ENCODE measurements around the gene ACSL1.
A peak's percentile ranks its signal among the peaks of the same experiment; 100 is the strongest.

The ACSL1 gene

DNA sequence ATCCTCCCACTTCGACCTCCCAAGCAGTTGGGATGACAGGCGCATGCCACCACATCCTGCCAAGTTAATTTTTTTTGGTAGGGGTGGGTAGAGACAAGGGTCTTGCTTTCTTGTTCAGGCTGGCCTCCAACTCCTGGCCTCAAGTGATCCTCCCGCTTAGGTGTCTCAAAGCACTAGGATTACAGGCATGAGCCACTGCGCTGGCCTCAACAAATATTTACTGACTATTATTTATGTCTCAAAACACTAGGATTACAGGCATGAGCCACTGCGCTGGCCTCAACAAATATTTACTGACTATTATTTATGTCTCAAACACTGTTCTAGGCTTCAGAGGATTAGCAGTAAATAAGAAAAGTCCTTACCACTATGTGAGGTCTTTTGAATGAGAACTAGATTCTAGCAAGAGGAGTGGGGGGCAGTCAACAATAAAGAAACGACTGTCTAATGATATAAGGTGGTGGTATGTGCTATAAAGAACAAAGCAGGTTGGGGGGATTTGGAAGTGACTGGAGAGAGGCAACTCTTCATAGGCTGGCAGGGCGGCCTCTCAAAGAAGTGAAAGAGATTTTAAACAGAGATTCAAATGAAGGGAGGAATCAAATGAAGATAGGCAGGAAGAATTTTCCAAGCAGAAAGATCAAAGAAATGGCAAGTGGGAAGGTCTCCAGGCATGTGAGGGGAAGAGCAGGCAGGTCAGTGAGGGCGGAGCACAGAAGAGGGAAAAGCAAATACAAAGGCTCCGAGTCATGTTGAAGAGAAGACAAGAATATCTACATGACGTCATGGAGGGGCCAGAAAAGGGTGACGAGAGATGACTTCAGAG lies 12.7 kb upstream of the ACSL1 start:
- DNase-seq, result no peak

GRCh38 chr4:184836613-184837012 lies 10.8 kb upstream of the ACSL1 start:
- no peak for DNase-seq

DNA sequence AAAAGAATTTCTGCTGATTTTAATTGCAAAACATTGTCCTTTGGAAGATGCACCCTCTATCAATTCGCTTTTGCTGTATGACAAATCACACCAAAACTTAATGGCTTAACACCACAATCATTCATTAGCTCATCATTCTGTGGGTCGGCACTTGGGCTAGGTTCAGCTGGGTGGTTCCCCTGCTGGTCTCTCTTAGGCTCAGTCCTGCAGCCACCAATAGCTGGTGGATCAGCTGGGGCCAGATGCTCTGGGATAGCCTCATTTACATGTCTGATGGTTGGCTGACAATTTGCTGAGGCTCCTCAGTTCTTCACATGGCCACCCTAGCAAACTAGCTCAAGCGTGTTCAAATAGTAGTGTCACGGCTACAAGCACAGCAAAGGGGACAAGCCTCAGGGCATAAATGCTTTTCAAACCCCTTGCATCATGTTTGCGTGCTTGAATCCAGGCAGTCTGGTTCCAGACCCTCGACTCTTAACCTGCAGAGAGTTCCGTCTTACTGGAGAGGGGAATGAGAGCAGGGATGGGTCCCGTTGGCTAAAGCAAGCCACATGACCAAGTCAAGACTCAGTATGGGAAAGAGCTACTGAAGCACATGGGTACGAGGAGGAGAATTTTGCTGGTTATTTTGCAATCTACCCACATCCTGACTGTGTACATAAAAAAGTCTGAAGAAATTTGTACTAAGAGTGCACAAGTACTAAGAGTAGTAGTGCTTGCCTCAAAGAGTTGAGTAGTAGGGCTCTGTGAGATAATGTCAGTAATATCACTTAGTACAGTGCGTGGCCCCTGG lies 7.5 kb upstream of the ACSL1 start:
- no peak for DNase-seq

DNA sequence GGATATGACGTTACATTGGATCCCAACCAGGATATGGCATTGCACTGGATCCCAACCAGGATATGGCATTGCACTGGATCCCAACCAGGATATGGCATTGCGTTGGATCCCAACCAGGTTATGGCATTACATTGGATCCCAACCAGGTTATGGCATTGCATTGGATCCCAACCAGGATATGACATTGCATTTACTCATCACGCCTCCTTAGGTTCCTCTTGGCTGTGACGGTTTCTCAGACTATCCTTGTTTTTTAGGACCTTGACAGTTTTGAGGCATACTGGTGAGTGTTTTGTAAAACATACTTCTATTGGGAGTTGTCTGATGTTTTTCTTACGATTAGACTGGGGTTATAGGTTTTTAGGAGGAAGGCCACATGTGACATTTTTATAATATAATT lies 5.4 kb upstream of the ACSL1 start:
- DNase-seq, result no peak

DNA sequence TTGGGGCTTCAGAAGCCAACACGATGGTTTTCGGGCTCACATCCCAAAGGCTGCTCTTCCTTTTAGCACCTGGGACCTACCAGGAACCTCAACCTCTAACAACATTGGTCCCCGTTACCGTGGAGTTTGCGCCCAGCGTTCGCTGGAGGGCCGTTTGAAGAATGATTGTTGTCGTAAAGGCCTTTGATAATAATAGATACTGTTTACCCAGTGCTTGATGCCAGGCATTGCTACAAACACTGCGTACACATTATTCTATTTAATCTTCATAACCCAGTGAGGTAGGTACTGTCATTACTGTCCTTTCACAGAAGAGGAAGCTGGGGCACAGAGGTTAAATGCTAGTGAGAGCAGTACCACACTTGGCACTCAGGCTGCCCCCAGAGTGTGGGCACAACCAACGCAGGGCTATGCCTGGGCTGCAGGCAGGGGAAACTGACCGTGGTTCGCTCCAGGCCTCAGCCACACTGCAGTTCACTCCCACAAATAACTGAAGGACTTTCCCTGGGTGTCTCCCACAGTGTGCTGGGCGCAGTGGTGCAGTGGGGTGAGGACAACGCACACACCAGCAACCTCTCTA lies 1.0 kb upstream of the ACSL1 start:
- no peak for DNase-seq

DNA sequence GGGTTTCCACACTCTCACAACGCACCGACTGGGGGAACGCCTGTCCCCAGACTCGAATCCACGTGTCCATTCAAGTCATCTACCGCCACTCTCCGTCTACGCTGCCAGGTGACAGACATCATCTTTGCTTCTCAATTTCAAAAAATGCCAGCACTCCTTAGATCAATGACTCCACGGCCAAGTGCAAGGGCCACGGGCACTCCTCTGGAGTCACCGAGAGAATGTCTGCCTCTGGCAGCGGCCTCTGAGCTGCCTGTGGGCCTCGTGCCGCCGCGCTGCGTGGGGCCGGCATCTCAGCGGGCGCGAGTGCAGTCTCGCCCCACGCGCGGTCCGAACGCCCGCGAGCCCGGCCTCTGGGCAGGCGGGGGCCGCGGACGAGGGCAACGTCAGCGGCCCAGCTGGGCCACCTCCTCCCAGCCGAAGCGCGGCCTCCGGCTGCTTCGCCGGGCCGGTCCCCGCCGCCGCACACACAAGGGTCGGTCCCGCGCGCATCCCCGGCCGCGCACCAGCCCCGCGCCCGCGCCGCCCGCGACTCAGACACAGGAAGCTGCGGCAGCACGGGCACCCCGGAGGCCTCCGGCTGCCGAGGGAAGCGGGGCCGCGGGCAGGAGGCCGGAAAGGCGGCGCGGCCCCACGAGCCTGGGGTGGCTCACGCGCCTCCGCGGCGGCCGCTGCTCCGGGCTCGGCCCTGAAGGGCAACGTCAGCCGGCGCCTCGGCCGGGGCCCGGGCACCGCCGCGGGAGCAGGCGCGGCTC lies 450 bp downstream of the ACSL1 start:
- no peak for DNase-seq

GRCh38 chr4:184824776-184825084 lies 1.0 kb downstream of the ACSL1 start:
- no peak for DNase-seq

DNA sequence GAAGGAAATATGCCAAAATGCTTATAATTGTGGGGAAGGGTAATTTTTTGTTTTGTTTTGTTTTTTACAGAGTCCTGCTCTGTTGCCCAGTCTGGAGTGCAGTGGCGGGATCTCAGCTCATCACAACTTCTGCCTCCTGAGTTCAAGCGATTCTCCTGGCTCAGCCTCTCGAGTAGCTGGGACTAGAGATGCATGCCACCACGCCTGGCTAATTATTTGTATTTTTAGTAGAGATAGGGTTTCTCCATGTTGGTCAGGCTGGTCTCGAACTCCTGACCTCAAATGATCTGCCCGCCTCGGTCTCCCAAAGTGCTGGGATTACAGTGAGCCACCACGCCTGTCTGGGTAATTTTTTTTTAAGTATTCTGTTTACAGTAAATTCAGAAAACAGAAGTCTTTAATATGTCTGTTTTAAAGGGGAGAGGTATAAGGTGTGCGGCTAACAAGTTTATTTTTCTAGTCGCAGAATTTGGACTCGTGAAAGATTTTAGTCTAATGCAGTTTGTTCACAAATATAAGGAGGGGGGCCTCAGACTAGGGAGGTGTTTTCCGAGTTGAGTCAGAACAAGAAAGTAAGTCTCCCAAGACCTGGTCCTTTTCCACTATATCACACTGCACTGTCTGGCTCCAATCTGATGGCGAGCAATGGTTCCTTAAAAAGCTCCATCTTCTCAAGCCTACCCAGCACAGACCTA lies 1.5 kb downstream of the ACSL1 start:
- no peak for DNase-seq

DNA sequence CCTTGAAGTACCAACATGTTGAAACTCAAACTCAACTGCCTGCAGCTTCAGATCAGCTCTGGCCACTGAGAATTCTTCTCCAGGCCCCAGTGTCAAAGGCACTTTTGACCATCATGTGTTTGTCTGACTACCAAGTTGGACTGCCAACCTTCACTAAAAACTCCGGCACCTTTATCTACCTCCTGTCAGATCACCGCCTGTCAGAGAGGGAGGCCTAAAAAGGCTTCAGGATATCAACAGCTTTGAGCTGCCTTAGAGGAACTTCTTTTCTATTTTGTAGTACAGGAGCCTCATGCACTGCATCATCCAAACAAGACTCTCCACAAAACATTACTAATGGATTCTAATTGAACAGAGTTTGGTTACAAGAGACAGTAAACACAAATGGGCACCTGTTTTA lies 2.8 kb downstream of the ACSL1 start:
- DNase-seq, result no peak

- no peak for DNase-seq
Observed at GRCh38 chr4:184822356-184822755, 3.4 kb downstream of the ACSL1 start.

DNA sequence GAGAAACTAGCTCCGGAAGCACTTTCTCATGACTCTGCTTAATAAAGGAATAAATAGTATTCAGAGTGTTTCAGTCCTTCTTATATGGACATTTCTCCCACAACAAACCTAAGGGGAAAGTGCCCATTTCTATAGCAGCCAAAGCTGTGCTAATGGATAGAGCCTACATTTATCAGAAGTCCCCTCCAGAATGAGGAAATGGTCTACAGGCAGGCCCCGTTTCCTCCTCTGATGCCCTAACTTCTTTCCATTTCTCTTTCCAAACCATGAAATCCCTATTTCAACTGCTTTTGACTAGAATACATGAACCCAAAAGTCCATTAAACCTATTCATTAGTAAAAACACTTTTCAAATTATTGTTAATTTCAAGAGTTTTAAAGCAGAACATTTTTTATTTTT lies 4.5 kb downstream of the ACSL1 start:
- no peak for DNase-seq

- no peak for DNase-seq
Observed at GRCh38 chr4:184819786-184820185, 6.0 kb downstream of the ACSL1 start.

- no peak for DNase-seq
Observed at GRCh38 chr4:184818216-184818564, 7.6 kb downstream of the ACSL1 start.

DNA sequence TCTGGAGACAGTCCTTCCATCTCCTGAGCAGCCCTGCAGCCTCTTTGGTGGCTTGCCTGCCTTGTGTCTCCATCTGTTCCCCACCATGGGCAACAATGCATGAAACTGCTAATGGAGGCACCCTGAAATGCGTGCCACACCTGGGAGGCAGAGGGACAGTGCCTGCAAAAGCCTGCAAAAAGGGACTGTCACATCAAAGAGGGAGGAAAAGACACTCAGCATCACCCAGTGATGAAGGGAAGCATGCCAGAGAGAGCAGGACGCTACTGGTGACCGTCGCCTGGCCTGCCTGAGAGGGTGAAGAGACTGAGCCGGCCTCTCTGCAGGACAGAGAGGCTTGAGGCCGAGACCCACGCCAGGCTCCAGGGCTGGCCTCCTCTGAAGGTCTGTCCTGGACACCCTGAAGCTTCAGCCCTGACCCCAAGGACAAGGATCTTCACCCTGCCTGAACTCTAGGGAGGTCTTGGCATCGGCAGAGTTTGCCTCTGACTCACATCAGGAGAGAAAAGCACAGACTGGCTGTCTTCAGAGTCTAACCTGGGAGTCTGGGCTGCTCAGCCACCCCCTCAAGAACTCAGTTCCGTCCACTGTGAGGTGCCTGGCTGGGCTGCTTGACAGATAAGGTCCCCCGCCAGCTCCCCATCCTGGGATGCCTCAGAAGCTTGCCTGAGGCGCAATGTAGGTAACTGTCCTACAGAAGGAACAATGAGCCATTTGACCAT lies 8.1 kb downstream of the ACSL1 start:
- DNase-seq, result no peak

DNA sequence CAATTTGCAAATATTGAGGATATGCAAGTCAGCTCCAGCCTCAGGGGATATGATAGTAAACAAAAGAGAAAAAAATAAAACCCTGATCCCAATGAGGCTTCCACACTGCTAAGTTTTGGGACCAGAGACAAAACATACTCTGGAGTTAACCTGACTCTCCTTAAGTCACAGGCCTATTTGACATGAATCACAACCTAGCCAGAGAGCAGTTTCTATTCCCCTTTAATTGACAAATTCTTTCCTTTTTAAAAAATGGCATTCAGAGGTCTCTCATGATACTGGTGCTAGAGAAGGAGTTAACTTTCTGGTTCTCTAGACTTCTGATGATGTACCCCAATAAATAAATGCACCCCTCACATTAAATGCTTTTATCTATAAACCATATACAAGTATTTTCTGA lies 8.8 kb downstream of the ACSL1 start:
- no peak for DNase-seq

GRCh38 chr4:184815046-184815877 lies 10.5 kb downstream of the ACSL1 start:
- DNase-seq, result peak in 1 of 2 experiments; percentile 16

GRCh38 chr4:184814686-184815045 lies 11.1 kb downstream of the ACSL1 start:
- DNase-seq, result no peak

DNA sequence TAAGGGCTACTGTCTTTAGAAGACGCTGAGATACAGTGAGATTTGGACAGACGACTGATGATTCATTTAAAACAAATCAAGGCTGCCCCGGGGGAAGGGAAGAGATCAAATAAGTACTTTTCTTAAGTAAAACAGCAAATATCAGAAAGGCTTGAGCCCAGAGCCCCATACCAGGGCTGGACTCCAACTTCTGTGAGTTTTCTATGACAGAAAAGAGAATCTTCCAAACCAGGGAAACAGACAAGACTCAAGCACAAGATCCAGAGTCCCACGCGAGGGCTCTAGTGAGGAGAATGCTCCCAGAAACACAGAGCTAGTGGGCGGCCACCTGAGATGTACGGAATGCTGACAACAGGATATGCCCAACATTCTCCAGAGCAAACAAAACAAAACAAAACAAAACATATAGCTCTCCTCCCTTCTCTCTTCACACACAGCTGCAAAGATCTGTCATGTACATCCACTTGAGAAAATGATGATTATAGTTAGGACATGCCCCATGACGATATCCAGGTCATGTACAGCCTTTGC lies 13.1 kb downstream of the ACSL1 start:
- DNase-seq, result no peak

DNA sequence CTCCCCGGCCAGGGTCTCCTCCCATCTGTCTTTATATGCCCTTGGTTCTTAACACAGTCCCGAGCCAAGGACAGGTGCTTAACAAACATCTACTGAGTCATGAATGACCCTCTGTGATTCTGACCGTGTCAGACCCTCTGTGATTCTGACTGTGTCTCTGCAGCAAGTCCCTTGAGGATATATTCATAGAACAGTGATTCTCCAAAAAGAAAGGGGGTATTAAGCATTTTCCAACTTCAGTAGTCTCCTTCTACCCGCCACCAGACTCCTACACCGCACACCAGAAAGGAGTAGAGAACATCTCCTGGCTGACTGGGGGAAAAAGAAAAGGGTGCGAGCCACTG lies 13.6 kb downstream of the ACSL1 start:
- no peak for DNase-seq

DNA sequence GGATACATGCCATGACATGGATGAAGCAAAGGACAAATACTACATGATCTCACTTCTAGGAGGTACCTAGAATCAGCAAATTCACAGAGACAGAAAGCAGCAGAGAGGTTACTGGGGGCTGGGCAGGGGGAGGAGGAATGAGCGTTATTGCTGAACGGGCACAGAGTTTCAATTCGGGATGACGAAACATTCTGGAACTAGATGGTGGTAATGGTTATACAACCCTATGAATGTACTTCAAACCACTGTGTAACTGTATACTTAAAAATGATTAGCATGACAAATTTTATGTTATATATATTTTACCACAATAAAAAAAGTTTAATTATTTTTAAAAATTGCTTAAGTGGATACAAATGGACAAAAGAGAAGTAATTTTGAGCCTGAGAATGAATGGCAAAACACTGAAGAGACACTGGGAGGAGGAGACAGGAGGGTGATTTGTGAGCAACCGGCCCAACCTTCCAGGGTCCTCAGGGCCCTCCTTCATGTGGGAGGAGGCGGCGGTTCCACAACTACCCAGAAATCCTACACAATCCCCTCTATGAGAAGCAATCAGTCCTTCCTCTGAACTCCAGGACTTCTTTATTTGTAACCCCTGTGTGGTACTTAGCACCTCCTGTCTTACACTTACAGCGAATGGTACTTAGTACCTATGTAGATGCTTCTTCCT lies 14.1 kb downstream of the ACSL1 start:
- DNase-seq, result no peak

- no peak for DNase-seq
Observed at GRCh38 chr4:184810720-184811119, 15.0 kb downstream of the ACSL1 start.
